Stimulated activated CD8-positive, alpha-beta memory T cell treated with anti-CD3 and anti-CD28 coated beads, Interleukin-7, amount 100 ng/mL, for 24 hours (primary cell): Measurements from ENCODE around the gene MSL3B.

Source experiments
- DNase-seq: peaks from one replicate; pipeline ENCODE4 v3.0.0-alpha.2; 2020; ENCODE audit warnings: low read depth

Gene MSL3B

GRCh38 chr2:233817361-233817911 is 50.8 kb downstream of the MSL3B start:
- no peak for DNase-seq

GRCh38 chr2:233816771-233817170 is 51.4 kb downstream of the MSL3B start:
- no peak for DNase-seq

GRCh38 chr2:233816334-233816733 is 51.9 kb downstream of the MSL3B start:
- DNase-seq: no peak

- no peak for DNase-seq
Measured at GRCh38 chr2:233815861-233816260, 52.3 kb downstream of the MSL3B start.
